Cardiac septum (tissue), 1 donor: ENCODE results near the gene CNTD1. TPM values are rescaled to one million over a fixed set of nuclear protein-coding genes. Genes with fewer than 3 reads are reported as not detected.

Experiments
- DNase-seq: peaks from one replicate; pipeline ENCODE4 v3.0.0-alpha.2; 2020; ENCODE audit warnings: low spot score
- intact Hi-C: fragments of 100-400 bp; cut with DNase I; formaldehyde crosslinking; loops from one replicate; pipeline ENCODE4 v1.14.0; 2022
- total RNA-seq: library from RNA; stranded (reverse); fragmentation: NEBNext Ultra II Directional; extraction: Animal tissue kit (Norgen Biotek cat#: 25700); gene quantifications from one replicate; pipeline ENCODE4 v1.2.1, GENCODE V29; 2021
- donor health status: DM: no; HTN: no; CAD: no.

The CNTD1 gene
- total RNA-seq, 1 donor from 2014 or later: not detected

- intact Hi-C loops: no loop called here
These were observed 23.0 kb upstream of the CNTD1 start for GRCh38 chr17:42775534-42776098.

GRCh38 chr17:42778570-42778969 lies 20.1 kb upstream of the CNTD1 start:
- intact Hi-C loops: no loop called here
- DNase-seq: no peak

More at GRCh38 chr17:42775534-42776098, 23.0 kb upstream of the CNTD1 start:
- no peak for DNase-seq

GRCh38 chr17:42779304-42779935 lies 19.2 kb upstream of the CNTD1 start:
- DNase-seq: no peak
- intact Hi-C loops: no loop called here

GRCh38 chr17:42779936-42780850 lies 18.5 kb upstream of the CNTD1 start, which contains the start of gene WNK4:
Gene WNK4 (plus strand): TSS chr17:42780610. CDS start chr17:42780699, 89 bp downstream.
- intact Hi-C loops: no loop called here
- DNase-seq: no peak

- no peak for DNase-seq
- intact Hi-C loops: no loop called here
These were observed 17.6 kb upstream of the CNTD1 start for GRCh38 chr17:42780851-42781638.

- intact Hi-C loops: no loop called here
- DNase-seq: no peak
These were observed 17.0 kb upstream of the CNTD1 start for GRCh38 chr17:42781639-42782165.

- intact Hi-C loops: no loop called here
- DNase-seq: no peak
These were observed 16.2 kb upstream of the CNTD1 start for GRCh38 chr17:42782166-42783061.

GRCh38 chr17:42783062-42783790 lies 15.4 kb upstream of the CNTD1 start:
- DNase-seq: no peak
- intact Hi-C loops: no loop called here

GRCh38 chr17:42783791-42784138 lies 14.9 kb upstream of the CNTD1 start:
- intact Hi-C loops: no loop called here
- DNase-seq: no peak

- no peak for DNase-seq
- intact Hi-C loops: no loop called here
These were observed 14.3 kb upstream of the CNTD1 start for GRCh38 chr17:42784409-42784808.

GRCh38 chr17:42784811-42785592 lies 13.7 kb upstream of the CNTD1 start:
- intact Hi-C loops: no loop called here
- DNase-seq: no peak

- intact Hi-C loops: no loop called here
- DNase-seq: no peak
These were observed 11.4 kb upstream of the CNTD1 start for GRCh38 chr17:42787266-42787665.

- intact Hi-C loops: no loop called here
- DNase-seq: no peak
These were observed 6.7 kb upstream of the CNTD1 start for GRCh38 chr17:42791948-42792347.

- DNase-seq: no peak
- intact Hi-C loops: no loop called here
These were observed 6.1 kb upstream of the CNTD1 start for GRCh38 chr17:42792545-42792944.

- intact Hi-C loops: no loop called here
- DNase-seq: peak; percentile 58
These were observed 3.6 kb upstream of the CNTD1 start for GRCh38 chr17:42795061-42795460.

GRCh38 chr17:42795465-42795864 lies 3.2 kb upstream of the CNTD1 start:
- intact Hi-C loops: no loop called here
- DNase-seq: peak; percentile 66

- intact Hi-C loops: no loop called here
- peak; percentile 58 for DNase-seq
These were observed 2.4 kb upstream of the CNTD1 start for GRCh38 chr17:42796066-42796758.
